ENCODE measurements around the gene ZNF385A.

Gene ZNF385A

DNA sequence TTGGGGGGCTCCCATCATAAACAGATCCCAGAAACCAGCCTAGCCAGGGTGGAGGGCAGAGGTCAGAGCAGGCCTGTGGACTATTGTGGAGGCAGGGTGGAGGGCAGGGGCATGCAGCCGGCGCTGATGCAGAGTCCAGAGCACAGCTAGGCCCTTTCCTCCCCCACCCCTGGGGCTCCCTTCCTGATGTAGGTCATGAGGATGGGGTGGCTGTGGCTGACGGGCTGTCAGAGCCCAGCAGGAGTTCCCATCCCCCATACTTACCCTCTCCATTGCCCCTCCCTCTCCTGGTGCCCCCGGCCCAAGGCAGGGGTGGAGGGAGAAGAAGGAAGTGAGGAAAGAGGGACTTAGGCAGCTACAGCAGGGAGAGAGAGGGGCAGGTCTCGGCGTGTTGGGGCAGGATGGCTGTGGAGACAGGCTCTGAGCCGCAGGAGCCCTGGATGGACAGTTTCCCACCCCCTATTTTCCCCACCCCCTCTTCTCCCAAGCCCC lies 5.7 kb upstream of the ZNF385A start:
- no peaks in the 10 kb centered on the region for H3K79me2 ChIP-seq (ENCODE audit: insufficient read depth, low read length)
- H3K27me3 ChIP-seq (ENCODE audit: insufficient read depth, low read length, poor library complexity, severe bottlenecking), result no peaks in the 10 kb centered on the region
- H3K9me2 ChIP-seq (replicated peaks; ENCODE audit: low read depth, low read length), result no peaks in the 10 kb centered on the region
- TF ChIP-seq, protein P1, sequence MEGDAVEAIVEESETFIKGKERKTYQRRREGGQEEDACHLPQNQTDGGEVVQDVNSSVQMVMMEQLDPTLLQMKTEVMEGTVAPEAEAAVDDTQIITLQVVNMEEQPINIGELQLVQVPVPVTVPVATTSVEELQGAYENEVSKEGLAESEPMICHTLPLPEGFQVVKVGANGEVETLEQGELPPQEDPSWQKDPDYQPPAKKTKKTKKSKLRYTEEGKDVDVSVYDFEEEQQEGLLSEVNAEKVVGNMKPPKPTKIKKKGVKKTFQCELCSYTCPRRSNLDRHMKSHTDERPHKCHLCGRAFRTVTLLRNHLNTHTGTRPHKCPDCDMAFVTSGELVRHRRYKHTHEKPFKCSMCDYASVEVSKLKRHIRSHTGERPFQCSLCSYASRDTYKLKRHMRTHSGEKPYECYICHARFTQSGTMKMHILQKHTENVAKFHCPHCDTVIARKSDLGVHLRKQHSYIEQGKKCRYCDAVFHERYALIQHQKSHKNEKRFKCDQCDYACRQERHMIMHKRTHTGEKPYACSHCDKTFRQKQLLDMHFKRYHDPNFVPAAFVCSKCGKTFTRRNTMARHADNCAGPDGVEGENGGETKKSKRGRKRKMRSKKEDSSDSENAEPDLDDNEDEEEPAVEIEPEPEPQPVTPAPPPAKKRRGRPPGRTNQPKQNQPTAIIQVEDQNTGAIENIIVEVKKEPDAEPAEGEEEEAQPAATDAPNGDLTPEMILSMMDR (conservative IDR thresholded peaks at IDR 0.05; ENCODE audit: low read length), result no peak
- TF ChIP-seq EZH2phosphoT487 (IDR thresholded peaks at IDR 0.05; ENCODE audit: borderline replicate concordance), result no peak
- H3K4me1 ChIP-seq (ENCODE audit: insufficient read depth, low read length, poor library complexity, severe bottlenecking), result peaks cover 41% of the 10 kb centered on the region
- H4K20me1 ChIP-seq (ENCODE audit: insufficient read depth, low read length, poor library complexity, severe bottlenecking), result no peaks in the 10 kb centered on the region
- H3K9me3 ChIP-seq (ENCODE audit: insufficient read depth, low read depth, low read length), result no peaks in the 10 kb centered on the region
- peak overlapping the region; percentile 53 for H3K4me2 ChIP-seq (ENCODE audit: low read depth, low read length, poor library complexity, severe bottlenecking)
- peaks cover 16% of the 10 kb centered on the region; the same call in 1 of the 2 replicates for H3K36me3 ChIP-seq (ENCODE audit: insufficient read depth, low read length)
- H2AFZ ChIP-seq (ENCODE audit: low read length), result no peak overlapping the region
- H3F3A ChIP-seq (ENCODE audit: low read depth), result no peaks in the 10 kb centered on the region
- peak overlapping the region; percentile 70 for H3K9ac ChIP-seq (ENCODE audit: low read depth, low read length, poor library complexity, severe bottlenecking)
- H3K4me3 ChIP-seq (ENCODE audit: low read length, poor library complexity, severe bottlenecking), result peak overlapping the region; percentile 61

DNA sequence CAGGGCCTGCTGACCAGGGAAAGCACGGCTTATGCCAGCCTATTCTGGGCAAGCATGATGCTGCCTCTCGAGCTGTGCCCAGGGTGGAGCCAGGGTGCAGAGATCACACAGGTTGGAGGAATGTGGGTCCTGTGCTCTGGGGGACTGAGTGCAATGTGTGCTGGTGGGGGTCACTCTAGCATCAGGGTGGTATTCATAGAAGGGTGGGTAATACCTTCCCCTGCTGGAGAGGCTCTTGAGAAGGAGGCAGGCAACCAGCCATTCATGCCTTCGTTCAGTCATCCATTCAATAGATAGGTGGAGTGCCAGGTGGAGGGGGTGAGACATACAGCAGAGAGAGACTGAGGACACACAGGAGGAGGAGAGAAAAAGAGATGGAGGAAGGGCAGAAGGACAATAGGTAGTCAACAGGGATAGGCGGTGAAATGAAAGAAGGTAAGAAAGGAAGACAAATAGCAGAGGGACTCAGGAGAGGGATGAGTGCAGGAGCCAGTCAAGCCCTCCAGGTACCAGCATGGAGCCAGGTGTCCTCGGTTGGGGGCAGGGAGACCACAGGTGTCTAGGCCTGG lies 5.2 kb upstream of the ZNF385A start:
- Histone ChIP-seq H3K4me1 (ENCODE audit: insufficient read depth, low read length, poor library complexity, severe bottlenecking) (peaks cover 41% of the 10 kb centered on the region), H3K27me3 (ENCODE audit: insufficient read depth, low read length, poor library complexity, severe bottlenecking) (no peaks in the 10 kb centered on the region), H3K4me3 (ENCODE audit: low read length, poor library complexity, severe bottlenecking) (no peak overlapping the region), H3K9me2 (replicated peaks; ENCODE audit: low read depth, low read length) (no peaks in the 10 kb centered on the region), H3K9ac (ENCODE audit: low read depth, low read length, poor library complexity, severe bottlenecking) (peak overlapping the region; percentile 70), H3K4me2 (ENCODE audit: low read depth, low read length, poor library complexity, severe bottlenecking) (peak overlapping the region; percentile 53), H3K9me3 (ENCODE audit: insufficient read depth, low read depth, low read length) (no peaks in the 10 kb centered on the region), H2AFZ (ENCODE audit: low read length) (no peak overlapping the region), H3K36me3 (ENCODE audit: insufficient read depth, low read length) (peaks cover 11% of the 10 kb centered on the region; the same call in 1 of the 2 replicates), H3F3A (ENCODE audit: low read depth) (no peaks in the 10 kb centered on the region), H3K79me2 (ENCODE audit: insufficient read depth, low read length) (no peaks in the 10 kb centered on the region), H4K20me1 (ENCODE audit: insufficient read depth, low read length, poor library complexity, severe bottlenecking) (no peaks in the 10 kb centered on the region)
- no peak for TF ChIP-seq EZH2phosphoT487 (IDR thresholded peaks at IDR 0.05; ENCODE audit: borderline replicate concordance)
- TF ChIP-seq, protein P1 (conservative IDR thresholded peaks at IDR 0.05; ENCODE audit: low read length), result no peak

DNA sequence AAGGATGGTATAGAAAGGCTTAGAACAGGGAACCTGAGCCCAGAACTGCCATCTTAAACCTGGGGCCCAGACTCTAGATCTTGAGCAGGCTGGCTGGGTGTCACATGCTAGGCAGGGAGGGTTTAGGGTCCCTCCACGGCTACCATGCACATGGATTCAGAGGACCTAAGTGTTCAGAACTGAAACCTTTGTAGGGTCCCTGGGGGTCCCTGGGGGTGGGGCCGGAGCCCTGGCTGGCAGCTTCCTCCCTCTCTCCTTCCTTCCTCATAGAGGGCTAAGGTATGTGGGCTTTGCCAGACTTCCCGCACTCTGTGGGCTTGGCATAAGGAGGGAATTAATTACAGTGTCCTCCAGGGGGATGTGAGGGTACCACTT lies 4.6 kb upstream of the ZNF385A start:
- no peaks in the 10 kb centered on the region for H3F3A ChIP-seq (ENCODE audit: low read depth)
- H3K4me2 ChIP-seq (ENCODE audit: low read depth, low read length, poor library complexity, severe bottlenecking), result no peak overlapping the region
- peaks cover 41% of the 10 kb centered on the region for H3K4me1 ChIP-seq (ENCODE audit: insufficient read depth, low read length, poor library complexity, severe bottlenecking)

More for the DNA sequence above, 4.6 kb upstream of the ZNF385A start:
- H3K36me3 ChIP-seq (ENCODE audit: insufficient read depth, low read length), result peaks cover 7% of the 10 kb centered on the region; the same call in 1 of the 2 replicates
- no peaks in the 10 kb centered on the region for H3K9me3 ChIP-seq (ENCODE audit: insufficient read depth, low read depth, low read length)
- H4K20me1 ChIP-seq (ENCODE audit: insufficient read depth, low read length, poor library complexity, severe bottlenecking), result no peaks in the 10 kb centered on the region
- TF ChIP-seq, protein P1 (conservative IDR thresholded peaks at IDR 0.05; ENCODE audit: low read length), result no peak
- TF ChIP-seq EZH2phosphoT487 (IDR thresholded peaks at IDR 0.05; ENCODE audit: borderline replicate concordance), result no peak
- no peaks in the 10 kb centered on the region for H3K9me2 ChIP-seq (replicated peaks; ENCODE audit: low read depth, low read length)
- no peak overlapping the region for H2AFZ ChIP-seq (ENCODE audit: low read length)
- H3K4me3 ChIP-seq (ENCODE audit: low read length, poor library complexity, severe bottlenecking), result no peak overlapping the region
- H3K27me3 ChIP-seq (ENCODE audit: insufficient read depth, low read length, poor library complexity, severe bottlenecking), result no peaks in the 10 kb centered on the region
- H3K79me2 ChIP-seq (ENCODE audit: insufficient read depth, low read length), result no peaks in the 10 kb centered on the region
- peak overlapping the region; percentile 70 for H3K9ac ChIP-seq (ENCODE audit: low read depth, low read length, poor library complexity, severe bottlenecking)

Data from Loucy (cell line).